PFSK-1 (cell line): ENCODE results near the gene CNOT8.

Source experiments
- POLR2AphosphoS5 ChIP-seq: IDR thresholded peaks from 2 replicates; pipeline ENCODE4 v1.6.1; 2012; ENCODE audit warnings: low read depth, mild to moderate bottlenecking, control low read depth, low read length, moderate library complexity
- TAF1 ChIP-seq: IDR thresholded peaks from 2 replicates; pipeline ENCODE4 v1.6.1; 2012; ENCODE audit warnings: low read length, control low read depth, borderline replicate concordance; ENCODE audit not compliant: insufficient read depth
- TF ChIP-seq, protein P1 (sequence below), 2 experiments: IDR thresholded peaks; 2 replicates each; pipeline versions ENCODE4 v1.6.1 to v1.8.0; 2011 to 2012; ENCODE audit warnings: low read depth in 2 of 2, low read length in 2 of 2, control low read depth in 1 of 2, inconsistent platforms in 1 of 2, mild to moderate bottlenecking in 1 of 2, moderate library complexity in 1 of 2; ENCODE audit not compliant: insufficient read depth in 1 of 2

DNA sequence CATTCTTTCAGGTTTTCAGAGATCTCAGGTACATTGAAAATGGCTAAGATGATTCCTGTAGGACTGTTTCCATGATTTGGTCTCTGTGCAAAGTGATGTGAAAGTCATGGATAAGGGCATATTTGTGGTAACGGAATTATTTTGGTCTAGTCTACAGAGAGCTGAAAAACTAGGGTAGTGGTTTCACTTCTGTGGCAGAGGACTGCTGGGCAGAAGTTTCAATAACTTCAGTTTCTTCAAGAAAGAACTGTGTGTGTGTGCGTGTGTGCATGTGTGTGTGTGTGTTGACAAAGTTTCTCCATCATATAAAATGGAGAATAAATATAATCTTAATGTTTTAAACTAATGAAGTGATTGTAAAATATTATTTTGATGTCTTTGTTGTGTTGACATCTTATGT, 4.3 kb downstream of the CNOT8 start:
- TF ChIP-seq POLR2AphosphoS5 = no peak
- TF ChIP-seq, protein P1, sequence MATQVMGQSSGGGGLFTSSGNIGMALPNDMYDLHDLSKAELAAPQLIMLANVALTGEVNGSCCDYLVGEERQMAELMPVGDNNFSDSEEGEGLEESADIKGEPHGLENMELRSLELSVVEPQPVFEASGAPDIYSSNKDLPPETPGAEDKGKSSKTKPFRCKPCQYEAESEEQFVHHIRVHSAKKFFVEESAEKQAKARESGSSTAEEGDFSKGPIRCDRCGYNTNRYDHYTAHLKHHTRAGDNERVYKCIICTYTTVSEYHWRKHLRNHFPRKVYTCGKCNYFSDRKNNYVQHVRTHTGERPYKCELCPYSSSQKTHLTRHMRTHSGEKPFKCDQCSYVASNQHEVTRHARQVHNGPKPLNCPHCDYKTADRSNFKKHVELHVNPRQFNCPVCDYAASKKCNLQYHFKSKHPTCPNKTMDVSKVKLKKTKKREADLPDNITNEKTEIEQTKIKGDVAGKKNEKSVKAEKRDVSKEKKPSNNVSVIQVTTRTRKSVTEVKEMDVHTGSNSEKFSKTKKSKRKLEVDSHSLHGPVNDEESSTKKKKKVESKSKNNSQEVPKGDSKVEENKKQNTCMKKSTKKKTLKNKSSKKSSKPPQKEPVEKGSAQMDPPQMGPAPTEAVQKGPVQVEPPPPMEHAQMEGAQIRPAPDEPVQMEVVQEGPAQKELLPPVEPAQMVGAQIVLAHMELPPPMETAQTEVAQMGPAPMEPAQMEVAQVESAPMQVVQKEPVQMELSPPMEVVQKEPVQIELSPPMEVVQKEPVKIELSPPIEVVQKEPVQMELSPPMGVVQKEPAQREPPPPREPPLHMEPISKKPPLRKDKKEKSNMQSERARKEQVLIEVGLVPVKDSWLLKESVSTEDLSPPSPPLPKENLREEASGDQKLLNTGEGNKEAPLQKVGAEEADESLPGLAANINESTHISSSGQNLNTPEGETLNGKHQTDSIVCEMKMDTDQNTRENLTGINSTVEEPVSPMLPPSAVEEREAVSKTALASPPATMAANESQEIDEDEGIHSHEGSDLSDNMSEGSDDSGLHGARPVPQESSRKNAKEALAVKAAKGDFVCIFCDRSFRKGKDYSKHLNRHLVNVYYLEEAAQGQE (IDR thresholded peaks at IDR 0.05; ENCODE audit: insufficient read depth in 1 of 2, low read depth in 2 of 2, low read length in 2 of 2) = no peak
- no peak for TF ChIP-seq TAF1
